NCI-H2171 (cell line): ENCODE data around the gene AR.

ENCODE experiments used
- DNase-seq: peaks from one replicate; lab custom pipeline; 2025; lab: John Stamatoyannopoulos, UW

Gene AR

GRCh38 chrX:67543818-67544217 lies at the start of gene AR:
AR (plus strand) TSS chrX:67544021; CDS start chrX:67545147, 1,126 bp downstream.
- peak; percentile 15 for DNase-seq

GRCh38 chrX:67500617-67501016 lies 43.2 kb upstream of the AR start:
- DNase-seq, result no peak

GRCh38 chrX:67503004-67503403 lies 40.8 kb upstream of the AR start:
- DNase-seq, result no peak

- DNase-seq, result no peak
These were observed 40.4 kb upstream of the AR start for GRCh38 chrX:67503453-67503852.

GRCh38 chrX:67520671-67521070 lies 23.1 kb upstream of the AR start:
- no peak for DNase-seq

GRCh38 chrX:67523002-67523681 lies 20.7 kb upstream of the AR start:
- DNase-seq, result no peak

GRCh38 chrX:67523932-67524331 lies 19.9 kb upstream of the AR start:
- no peak for DNase-seq

GRCh38 chrX:67524428-67524827 lies 19.4 kb upstream of the AR start:
- no peak for DNase-seq

GRCh38 chrX:67524950-67525691 lies 18.7 kb upstream of the AR start:
- DNase-seq, result no peak

- no peak for DNase-seq
These were observed 7.3 kb upstream of the AR start for GRCh38 chrX:67536564-67536963.

- no peak for DNase-seq
These were observed 5.4 kb upstream of the AR start for GRCh38 chrX:67538383-67538782.

GRCh38 chrX:67544281-67545035 lies 637 bp downstream of the AR start:
- no peak for DNase-seq

- DNase-seq, result no peak
These were observed 1.4 kb downstream of the AR start for GRCh38 chrX:67545036-67545821.

- DNase-seq, result no peak
These were observed 2.2 kb downstream of the AR start for GRCh38 chrX:67545893-67546495.

- DNase-seq, result no peak
These were observed 2.9 kb downstream of the AR start for GRCh38 chrX:67546496-67547423.

- DNase-seq, result no peak
These were observed 11.9 kb downstream of the AR start for GRCh38 chrX:67555578-67556203.

- DNase-seq, result no peak
These were observed 14.4 kb downstream of the AR start for GRCh38 chrX:67558267-67558666.

- no peak for DNase-seq
These were observed 19.9 kb downstream of the AR start for GRCh38 chrX:67563469-67564448.

GRCh38 chrX:67564475-67564874 lies 20.7 kb downstream of the AR start:
- DNase-seq, result no peak
